NCI-H146 (cell line): Measurements from ENCODE around the gene CHAC1.
"Not testable (repeated sequence)": the region's sequence is repeated elsewhere in the genome, so short reads cannot be mapped to it uniquely, and the experiment has no call there.

Source experiments
- DNase-seq: peaks from one replicate; lab custom pipeline; 2025; lab: John Stamatoyannopoulos, UW

CHAC1 gene

DNA sequence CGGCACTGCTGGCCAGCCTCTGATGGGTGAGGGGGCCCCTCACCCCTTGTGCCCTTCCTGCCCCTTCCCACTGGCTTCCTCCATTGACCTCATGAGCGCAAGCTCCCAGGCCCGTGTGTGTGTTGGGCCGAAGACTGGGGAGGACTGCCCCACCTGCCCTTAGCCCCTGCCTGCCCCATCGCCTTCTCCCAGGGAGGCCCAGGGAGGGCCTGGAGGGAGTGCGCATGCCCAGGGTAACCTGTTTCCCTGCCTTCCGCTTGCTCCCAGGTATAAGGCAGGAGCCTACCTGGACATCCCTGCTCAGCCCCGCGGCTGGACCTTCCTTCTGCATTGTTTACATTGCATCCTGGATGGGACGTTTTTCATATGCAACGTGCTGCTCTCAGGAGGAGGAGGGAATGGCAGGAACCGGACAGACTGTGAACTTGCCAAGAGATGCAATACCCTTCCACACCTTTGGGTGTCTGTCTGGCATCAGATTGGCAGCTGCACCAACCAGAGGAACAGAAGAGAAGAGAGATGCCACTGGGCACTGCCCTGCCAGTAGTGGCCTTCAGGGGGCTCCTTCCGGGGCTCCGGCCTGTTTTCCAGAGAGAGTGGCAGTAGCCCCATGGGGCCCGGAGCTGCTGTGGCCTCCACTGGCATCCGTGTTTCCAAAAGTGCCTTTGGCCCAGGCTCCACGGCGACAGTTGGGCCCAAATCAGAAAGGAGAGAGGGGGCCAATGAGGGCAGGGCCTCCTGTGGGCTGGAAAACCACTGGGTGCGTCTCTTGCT, 15.3 kb upstream of the CHAC1 start:
- no peak for DNase-seq

GRCh38 chr15:40938536-40938870, 14.8 kb upstream of the CHAC1 start:
- DNase-seq, result no peak

DNA sequence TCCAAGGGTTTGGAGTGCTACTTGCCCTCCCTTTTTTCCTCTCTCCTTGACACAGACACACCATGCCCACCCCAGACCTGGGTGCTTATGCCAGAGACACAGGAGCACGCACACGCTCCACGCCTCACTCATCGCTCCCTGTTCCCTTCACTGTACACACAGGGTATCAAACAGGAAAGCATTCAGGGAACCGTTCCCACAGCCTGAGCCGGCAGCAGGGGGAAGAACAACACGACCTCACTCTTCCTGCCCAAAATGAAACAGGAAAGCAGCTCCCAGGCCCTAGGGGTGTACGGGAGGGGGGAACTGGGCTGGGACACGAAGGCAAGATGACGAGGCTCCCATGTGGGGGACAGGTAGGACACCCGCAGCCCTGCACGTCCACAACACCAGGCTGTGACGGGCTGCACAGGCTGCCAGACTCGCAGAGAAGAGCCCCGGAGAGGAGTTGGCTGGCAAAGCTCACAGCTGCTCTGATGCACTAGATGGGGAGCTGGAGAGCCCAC, 12.9 kb upstream of the CHAC1 start:
- no peak for DNase-seq

DNA sequence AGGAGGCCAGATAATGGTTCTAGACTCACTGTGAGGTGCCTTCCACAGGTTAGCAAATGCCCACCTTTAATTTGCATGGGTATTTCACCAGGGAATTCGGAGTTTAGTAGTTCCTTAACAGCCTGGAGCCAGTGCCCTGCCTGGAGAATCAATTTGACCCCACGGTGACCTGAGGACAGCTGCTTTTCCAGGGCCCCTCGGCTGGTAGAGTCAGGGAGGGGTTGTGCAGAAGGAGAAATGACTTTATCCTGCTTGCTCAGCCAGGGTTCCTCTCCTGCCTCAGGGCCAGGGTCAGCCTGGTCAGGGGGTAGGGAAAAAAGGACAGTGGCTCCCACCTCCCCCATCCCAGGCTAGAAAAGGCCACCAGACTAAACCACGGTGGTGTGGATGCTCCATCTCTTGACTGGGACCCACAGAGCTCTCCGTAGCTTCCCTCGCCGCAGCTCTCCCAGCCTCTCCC, 12.2 kb upstream of the CHAC1 start:
- no peak for DNase-seq

DNA sequence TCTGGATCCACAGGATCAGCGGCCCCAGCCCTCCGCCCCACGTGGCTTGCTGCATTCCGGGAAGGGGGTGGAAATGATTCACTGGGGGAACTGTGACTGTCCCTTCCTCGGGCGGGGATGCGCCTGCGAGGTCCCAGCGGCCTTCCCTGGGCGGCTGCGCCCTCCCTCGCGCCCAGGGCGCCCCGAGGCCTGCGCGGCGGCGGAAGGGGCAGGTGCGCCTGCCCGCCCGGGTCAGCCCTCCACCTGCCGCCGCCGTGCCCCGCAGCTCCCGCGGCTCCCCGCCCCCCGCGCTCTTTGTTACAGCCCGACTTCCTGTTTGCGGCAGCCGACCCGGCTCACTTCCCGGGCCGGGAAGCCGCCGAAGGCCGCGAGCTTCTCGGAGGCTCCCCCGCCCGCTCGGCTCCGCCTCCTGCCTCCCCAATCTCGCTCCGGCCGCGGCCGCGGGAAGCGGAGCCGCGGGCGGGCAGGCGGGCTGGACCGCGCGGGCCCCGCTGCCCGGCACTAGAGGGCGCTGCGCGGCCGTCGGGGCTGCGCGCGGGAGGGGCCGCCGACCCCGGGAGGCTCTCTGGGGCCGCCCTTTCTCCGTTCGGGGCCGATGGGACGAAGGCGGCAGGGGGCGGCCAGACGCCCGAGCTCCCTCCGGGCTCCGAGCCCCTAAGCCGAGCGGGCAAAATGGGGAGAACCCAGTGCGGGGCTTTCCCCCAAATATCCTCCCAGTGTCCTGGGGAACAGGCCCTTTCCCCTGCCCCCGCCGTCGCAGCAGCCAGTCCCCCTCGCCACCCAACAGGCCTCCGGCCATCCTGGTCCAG, 11.5 kb upstream of the CHAC1 start:
- DNase-seq, result peak; percentile 79

DNA sequence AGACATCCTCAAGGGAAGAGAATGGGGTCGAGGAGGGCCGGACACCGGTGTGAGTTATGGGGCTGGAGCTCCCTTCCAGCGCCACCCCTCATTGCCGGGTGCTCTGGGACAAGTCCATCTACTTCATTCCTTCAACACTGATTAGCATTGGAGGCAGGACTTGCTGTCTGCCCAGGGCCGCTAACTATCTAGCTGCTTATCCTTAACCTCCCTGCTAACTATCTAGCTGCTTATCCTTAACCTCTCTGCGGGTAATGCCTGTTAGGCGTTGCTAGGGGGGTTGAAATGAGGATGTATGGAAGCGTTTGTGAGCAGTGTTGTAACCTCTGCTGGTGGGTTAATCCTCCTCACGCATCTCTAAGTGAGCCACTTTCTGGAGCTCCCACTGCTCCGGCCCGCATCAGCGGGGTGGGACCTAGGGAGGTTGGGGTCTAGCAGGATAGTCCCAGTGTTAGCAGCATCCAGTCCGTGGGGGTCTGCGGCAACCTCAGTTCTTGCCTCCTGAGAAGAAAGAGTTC, 10.9 kb upstream of the CHAC1 start:
- DNase-seq, result no peak

DNA sequence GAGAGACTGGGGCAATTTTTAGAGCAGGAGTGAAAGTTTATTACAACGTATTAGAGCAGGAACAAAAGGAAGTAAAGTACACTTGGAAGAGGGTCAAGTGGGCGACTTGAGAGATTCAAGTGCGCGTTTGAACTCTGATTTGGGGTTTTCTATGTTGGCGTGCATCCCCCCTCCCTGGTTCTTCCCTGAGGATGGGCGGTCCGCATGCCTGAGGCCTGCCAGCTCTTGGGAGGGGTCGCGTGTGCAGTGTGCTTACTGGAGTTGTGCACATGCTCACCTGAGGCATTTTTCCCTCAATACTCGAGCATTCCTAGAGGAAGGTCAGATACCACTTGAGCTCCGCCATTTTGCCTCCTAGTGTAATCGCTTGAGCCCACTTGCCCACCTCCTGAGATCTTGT, 10.4 kb upstream of the CHAC1 start:
- DNase-seq, result no peak

- no peak for DNase-seq
Measured at GRCh38 chr15:40943764-40944365, 9.4 kb upstream of the CHAC1 start.

DNA sequence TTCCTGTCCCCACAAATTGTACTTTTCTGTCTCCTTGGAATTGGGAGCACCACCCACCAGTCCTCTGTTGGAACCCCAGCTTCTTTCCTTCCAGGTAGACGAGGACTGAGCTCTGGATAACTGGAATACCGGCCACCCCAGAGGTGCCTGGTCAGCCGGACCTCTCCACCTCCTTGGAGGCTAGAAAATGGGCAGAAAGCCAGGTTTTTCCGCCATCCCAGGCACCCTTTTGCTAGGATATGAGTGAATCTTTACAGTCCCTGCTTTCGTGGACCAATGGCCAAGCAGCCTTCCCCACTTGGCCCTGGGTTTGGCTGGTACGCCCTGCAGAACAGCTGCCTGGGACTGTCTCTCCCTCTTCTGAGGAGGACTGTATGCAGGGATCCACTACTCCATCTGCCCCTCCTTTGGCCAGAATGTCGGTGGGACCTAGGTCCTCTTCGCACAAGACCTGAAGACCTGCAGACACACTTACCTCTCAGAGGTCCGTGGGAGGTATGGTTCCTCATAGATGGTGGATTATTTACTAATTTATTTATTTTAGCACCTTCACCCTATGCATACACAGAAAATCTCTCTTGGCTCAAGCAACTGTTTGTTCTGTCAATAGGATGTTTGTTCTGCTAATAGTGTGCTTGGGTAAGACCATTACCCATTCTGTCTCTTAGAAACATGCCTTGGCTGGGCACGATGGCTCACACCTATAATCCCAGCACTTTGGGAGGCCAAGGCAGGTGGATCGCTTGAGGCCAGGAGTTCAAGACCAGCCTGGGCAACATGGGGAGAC, 8.6 kb upstream of the CHAC1 start:
- peak; percentile 49 for DNase-seq

- DNase-seq, result no peak
Measured at GRCh38 chr15:40948706-40949473, 4.4 kb upstream of the CHAC1 start.

DNA sequence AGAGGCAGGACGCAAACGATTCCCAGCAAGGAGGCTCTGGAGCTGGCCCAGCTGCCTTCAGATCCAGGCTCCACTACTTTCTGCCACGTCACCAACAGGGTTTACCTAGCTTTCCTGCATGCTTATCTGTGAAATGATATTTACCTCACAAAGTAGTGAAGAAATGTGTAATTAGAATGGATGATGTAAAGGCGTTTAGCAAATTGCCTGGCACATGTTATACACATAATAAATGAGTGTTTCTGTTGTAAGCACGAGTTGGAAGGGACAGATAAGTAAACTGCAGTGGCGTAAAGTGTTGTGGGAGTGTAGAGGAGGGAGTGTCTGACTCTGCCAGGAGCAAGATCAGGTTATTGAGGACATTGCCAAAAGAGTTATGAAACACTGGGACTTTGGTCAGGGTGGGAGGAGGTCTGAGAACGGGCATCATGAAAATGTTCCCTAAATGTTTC, 3.5 kb upstream of the CHAC1 start:
- no peak for DNase-seq

GRCh38 chr15:40951764-40952163, 1.5 kb upstream of the CHAC1 start:
- DNase-seq, result no peak

GRCh38 chr15:40952301-40952900, 870 bp upstream of the CHAC1 start:
- DNase-seq, result no peak

GRCh38 chr15:40953713-40954074, 423 bp downstream of the CHAC1 start:
- no peak for DNase-seq

- DNase-seq, result not testable (repeated sequence)
Measured at GRCh38 chr15:40954158-40954848, 1.0 kb downstream of the CHAC1 start.

- DNase-seq, result no peak
Measured at GRCh38 chr15:40955141-40955903, 2.1 kb downstream of the CHAC1 start.

GRCh38 chr15:40955930-40956540, 2.8 kb downstream of the CHAC1 start:
- DNase-seq, result no peak

- no peak for DNase-seq
Measured at GRCh38 chr15:40956541-40956982, 3.3 kb downstream of the CHAC1 start.
